GM23248 (cell line): ENCODE results near the gene MTMR2.

Source experiments
- EZH2 ChIP-seq: fragments of 200-600 bp; sonication (generic); IDR thresholded peaks from 2 replicates; pipeline ENCODE4 v1.6.1; 2018; ENCODE audit warnings: antibody characterized with exemption, mild to moderate bottlenecking; ENCODE audit not compliant: insufficient read depth, poor library complexity, severe bottlenecking
- EZH2phosphoT487 ChIP-seq: fragments of 200-600 bp; sonication (generic); IDR thresholded peaks from 2 replicates; pipeline ENCODE4 v1.6.1; 2018; ENCODE audit warnings: antibody characterized with exemption, moderate library complexity, mild to moderate bottlenecking, low read depth; ENCODE audit not compliant: insufficient read depth

DNA sequence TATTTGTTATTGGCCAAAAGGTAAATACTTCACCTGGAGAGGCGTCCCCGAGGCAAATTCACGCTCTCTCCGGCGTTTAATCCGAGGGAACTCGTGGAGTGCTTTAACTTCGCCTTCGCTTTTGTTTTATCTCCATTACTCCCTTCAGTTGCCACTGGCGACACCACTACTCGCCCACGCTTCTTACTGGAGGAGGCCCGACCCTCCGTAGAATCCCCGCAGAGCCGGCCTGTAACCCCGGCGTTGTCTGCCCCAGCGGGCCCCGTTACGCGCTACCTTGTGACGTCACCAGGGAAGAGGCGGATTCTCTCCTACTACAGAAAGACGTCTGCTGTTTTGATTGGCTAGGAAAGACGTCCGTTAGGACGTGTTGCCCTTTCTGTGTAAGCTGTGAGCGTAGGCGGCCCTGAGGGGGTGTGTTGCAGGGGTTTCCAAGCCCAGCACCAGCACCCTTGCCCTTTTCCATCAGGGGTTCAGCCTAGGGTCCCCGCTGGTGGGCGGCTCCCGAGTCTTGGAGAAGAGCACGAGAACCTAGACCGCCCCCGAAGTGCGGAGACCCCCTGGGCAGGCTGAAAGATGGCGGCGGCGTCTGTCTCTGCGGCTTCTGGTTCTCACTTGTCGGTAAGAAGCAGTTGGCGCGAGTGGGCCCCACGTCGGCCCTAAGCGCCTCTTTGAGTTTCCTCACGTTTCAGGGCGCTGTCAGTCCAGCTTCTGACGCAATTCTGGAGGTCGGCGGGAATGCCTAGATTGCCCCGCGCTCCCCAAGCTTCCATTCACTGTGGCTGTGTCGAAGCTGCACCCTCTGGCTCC is 133.6 kb downstream of the MTMR2 start, which contains the start of gene CEP57:
- TF ChIP-seq EZH2phosphoT487, result no peak
- no peak for TF ChIP-seq EZH2
